HUDEP-2 (cell line): ENCODE results near the gene ANKRD34C.
"Not testable (repeated sequence)": the region's sequence is repeated elsewhere in the genome, so short reads cannot be mapped to it uniquely, and the experiment has no call there.

Experiments
- DNase-seq, 76 experiments: peaks; one replicate each; lab custom pipeline; 2025; ENCODE audit not compliant: unreplicated experiment in 76 of 76; lab: John Stamatoyannopoulos, UW

Gene ANKRD34C

DNA sequence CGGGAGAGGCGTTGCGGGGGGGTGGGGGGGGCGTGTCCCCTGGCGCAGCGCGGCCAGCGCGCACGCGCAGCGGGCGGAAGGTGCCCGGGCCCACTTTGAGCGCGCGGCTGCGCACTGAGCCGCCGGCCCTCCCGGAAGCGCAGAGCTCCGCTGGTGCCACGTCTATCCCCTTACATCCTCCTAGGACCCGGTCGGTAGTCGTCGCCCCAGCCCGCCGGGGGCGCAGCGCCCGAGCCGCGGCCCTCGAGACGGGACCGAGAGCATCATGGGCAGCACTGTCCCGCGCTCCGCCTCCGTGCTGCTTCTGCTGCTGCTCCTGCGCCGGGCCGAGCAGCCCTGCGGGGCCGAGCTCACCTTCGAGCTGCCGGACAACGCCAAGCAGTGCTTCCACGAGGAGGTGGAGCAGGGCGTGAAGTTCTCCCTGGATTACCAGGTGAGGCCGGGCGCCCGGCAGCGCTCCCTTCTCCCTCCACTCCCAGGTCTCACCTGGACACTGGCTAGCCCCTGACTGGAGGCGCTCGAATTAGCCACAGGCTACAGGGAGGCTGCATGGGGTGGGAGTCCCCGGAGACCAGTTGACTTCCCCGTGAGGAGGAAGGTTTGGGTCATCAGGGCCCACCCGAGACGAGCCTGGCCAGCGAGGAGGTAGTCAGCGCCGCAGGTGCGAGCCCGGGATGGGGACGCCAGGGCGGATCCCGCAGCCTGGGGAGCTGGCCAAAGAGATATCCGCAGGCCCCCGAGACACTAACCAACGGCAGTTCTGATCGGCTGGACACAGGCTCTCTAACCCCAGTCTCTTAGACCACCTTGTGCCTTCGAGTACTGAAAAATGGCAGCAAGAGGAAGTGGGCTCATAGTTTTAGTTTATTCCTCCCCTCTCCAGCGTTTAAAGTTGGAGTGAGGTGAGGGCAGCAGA, 28.7 kb downstream of the ANKRD34C start, which contains the start of gene TMED3:
Gene TMED3 (plus strand): TSS at position 128 of the 916 bp plus-strand sequence. CDS start 138 bp downstream, at position 266.
- DNase-seq = peak in 73 of 76 experiments; percentile 6 to 85 (median 57)

DNA sequence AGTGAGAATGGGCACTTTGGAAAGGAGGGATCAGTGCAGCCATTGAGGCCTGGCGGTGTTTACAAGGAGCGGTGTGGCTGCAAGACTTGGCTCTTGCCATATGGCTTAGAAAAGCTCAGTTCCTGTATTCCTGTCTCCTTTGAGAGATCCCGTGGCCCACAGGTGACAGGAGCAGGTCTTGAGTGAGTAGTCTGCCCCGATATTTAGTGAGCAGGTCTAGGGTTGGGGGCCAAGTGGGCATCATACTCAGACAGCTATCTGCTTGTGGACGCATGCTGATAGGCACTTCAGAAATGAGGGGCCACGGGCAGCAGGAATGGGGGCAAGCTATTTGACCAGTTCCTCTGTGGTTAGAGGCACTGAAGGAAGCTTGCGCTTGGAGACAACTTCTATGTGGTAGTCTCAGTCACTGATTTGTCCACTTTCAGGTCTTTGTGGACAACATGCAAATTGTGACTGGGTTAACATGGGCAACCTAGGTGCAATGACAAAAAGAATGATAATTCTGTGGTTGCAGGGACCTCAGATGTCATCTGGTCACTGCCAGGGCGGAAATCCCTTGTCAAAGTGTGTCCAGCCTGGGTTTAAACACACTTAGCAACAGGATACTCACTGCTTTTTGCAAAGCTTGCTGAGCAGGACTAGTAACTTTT, 29.5 kb downstream of the ANKRD34C start:
- DNase-seq = no peak

DNA sequence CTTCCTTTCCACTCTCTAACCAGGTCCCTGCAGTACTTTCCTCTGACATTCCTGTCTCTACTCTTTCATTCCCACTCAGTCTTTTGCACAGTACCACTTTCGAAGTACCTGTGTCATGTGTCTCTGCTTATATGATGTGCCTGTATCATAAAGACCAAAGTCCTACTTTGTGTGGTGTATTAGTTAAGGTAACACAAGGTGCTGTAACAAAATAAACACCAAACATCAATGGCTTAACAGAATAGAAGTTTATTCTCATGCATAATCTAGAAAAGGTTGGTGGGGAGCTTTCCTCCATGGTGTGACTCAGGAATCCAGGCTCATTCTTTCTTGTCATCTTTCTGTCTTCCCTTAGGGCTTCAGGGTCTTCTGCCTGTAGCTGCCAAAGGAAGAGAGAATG, 31.7 kb downstream of the ANKRD34C start:
- DNase-seq = no peak

DNA sequence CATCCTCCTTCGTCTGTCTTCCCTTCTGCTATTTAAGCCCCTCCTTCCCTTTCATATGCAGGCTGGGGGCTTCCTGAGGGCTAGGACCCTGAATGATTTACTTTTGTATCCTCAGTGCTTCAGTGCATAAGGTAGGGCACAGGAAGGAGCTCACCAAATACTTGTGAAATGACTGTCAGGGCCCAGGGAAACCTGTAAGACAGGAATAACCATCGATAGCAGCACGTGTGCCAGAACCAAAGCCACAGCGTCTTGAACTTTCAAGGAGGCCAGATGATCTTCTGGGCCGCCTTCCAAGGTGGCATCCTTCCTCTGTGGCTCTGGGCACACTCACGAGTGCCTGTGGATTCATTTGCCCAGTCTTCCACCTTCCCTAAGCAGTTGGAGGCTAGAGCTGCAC, 32.3 kb downstream of the ANKRD34C start:
- no peak for DNase-seq

DNA sequence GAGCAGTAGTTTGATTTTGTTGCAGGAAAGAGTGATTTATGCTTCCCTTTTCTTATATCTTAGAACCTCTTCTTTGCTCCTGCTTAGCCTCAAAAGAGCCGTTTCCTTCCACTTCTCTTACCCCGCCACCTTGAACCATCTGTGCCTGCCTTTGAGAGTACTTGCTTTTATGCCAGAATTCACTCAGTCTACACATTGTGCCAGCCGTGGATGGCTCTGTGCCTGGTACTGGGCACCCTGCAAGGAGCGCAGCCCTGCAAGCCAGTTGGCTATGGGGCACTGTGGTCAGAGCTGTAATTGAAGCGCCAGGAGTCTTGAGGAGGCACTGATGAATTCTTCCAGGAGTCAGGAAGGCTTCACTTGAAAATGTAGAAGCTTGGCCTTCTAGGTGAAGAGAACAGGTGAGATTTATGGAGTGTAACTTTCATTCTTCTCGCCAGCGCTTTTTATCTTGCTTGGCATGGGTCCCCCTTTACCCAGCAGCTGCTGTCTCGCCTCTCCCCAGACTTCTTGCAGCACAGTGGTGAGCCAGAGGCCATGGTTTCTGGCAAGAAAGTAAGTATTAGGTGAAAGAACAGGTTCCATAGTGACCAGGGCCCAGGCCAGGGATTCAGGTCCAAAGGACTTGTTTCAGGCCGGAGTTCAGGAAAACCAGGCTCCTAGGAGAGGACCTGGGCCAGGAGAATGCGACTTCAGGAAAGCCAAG, 33.3 kb downstream of the ANKRD34C start:
- DNase-seq = no peak

DNA sequence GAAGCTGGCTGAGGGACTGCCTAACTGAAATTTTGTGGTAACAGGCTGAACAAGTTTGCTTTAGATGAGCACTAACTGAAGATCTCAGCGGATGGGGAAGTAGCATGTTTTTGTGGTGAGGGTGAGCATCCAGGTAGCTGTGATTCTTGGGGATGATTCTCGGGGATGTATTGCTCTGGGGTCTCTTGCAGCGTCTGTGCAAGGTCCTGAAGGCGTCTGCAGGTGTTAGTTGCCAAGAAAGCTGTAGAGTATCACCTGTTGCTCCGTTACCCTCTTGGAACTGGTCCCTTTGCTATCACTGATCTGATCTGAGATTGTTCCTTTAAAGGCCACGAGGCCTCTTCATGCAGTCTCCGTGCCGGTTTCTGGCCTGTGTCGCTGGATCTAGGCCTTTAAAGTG, 34.3 kb downstream of the ANKRD34C start:
- no peak for DNase-seq

DNA sequence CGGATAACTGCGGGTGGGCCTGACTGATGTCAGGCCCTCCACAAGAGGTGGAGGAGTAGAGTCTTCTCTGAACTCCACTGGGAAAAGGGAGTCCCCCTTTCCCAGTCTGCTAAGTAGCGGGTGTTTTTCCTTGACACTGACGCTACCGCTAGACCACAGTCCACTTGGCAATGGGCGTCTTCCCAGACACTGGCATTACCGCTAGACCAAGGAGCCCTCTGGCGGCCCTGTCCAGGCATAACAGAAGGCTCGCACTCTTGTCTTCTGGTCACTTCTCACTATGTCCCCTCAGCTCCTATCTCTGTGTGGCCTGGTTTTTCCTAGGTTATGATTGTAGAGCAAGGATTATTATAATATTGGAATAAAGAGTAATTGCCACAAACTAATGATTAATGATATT, 37.5 kb downstream of the ANKRD34C start:
- DNase-seq = not testable (repeated sequence)

DNA sequence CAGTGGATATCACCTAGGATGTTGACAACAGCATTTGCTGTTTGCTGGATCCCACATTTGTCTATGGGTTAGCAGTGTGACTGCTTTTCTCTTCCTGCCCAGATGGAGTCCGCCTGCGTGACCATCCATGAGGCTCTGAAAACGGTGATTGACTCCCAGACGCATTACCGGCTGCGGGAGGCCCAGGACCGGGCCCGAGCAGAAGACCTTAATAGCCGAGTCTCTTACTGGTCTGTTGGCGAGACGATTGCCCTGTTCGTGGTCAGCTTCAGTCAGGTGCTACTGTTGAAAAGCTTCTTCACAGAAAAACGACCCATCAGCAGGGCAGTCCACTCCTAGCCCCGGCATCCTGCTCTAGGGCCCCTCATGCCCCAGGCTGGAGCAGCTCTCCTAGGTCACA, 39.4 kb downstream of the ANKRD34C start:
- no peak for DNase-seq

DNA sequence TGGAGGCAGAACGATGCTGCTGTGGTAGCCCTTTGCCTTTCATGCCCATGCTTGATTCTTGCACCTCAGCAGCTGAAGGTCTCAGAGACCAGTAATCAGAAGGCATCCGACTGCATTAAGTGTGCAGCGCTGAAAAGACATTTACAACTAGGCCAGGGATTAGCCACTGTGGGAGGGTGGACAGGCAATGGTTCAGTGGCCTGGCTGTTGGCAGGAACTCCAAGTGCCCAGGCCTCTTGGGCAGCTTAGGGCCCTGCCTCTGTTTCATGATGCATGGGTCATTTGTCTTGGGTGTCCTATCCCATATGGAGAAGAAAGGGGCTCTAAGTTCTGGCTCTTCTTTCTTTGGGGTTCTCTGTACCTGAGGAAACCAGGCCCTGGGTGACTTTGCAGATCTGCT, 39.8 kb downstream of the ANKRD34C start:
- no peak for DNase-seq

DNA sequence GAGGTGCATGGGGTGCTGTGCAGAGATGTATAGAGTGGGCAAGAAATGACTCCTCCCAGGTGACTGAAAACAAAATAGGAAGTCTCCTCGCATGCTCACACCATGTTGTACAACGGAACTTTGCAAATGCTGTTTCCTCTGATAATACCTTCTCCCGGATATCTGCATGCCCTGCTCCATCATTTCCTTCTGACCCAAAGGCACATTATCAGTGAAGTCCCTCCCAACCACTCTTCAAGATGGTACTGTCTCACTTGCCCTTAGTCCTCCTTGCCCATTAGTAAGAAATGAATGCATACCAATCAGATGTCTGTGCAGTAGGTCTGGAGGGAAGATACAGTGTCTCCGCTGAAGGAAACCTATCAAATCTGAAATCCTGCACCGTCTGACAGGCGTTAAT, 40.4 kb downstream of the ANKRD34C start:
- peak in 7 of 76 experiments; percentile 3 to 47 (median 9) for DNase-seq

DNA sequence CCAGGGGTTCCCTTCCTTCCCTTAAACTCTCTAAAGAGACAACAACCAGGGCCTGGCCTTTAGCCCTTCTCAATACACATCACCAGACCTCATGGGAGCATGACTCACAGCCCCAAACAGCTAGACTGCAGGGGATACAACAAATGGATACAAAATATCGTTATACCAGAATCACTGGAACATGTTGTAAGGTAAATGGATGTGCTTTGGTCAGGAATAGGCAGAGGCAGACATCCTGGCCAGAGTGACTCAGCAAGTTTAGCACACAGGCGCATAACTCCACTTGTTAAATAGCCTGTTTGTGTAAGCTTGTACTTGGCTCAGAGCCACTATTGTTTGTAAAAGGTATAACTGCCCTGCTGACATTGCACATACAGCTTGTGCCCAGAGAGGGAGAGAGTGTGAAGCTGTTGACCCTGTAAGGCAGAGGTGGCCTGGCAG, 46.7 kb downstream of the ANKRD34C start:
- no peak for DNase-seq
